Pancreas (tissue), 10 donors: Measurements from ENCODE around the gene REEP6. TPM values are rescaled to one million over a fixed set of nuclear protein-coding genes. Genes with fewer than 3 reads are reported as not detected.

Experiments used
- ATAC-seq, 4 donors: fragments of 200-7000 bp; cut with Tn5 transposase; one replicate each; pipeline versions ENCODE4 v1.8.0 to v1.9.1; 2020; ENCODE audit warnings: mild to moderate bottlenecking in 4 of 4, moderate library complexity in 4 of 4
- DNase-seq, 6 donors: peaks; one replicate each; pipeline ENCODE4 v3.0.0-alpha.2; 2020
- FAIRE-seq: peaks from 2 replicates; lab custom pipeline; 2012; peaks lifted over from hg19 to GRCh38; lab: Jason Lieb, UNC
- H3K27ac ChIP-seq, 4 donors: fragments of 200-600 bp; sonication (generic); 1 replicate in 3 of 4; 2 replicates in 1 of 4; pipeline versions ENCODE4 v1.5.0 to v1.8.0; 2020
- H3K27me3 ChIP-seq, 4 donors: fragments of 200-600 bp; one replicate each; pipeline ENCODE4 v1.8.0; 2021
- H3K36me3 ChIP-seq, 3 donors: fragments of 200-600 bp; sonication (generic) in 1 of 3; one replicate each; pipeline versions ENCODE4 v1.5.0 to v1.8.0; 2020 to 2021
- H3K4me1 ChIP-seq, 3 donors: fragments of 200-600 bp; one replicate each; pipeline ENCODE4 v1.8.0; 2021
- H3K4me3 ChIP-seq, 4 donors: fragments of 200-600 bp; sonication (generic) in 2 of 4; one replicate each; pipeline versions ENCODE4 v1.5.0 to v1.8.0; 2020 to 2021
- H3K9me3 ChIP-seq, 4 donors: fragments of 200-600 bp; one replicate each; pipeline ENCODE4 v1.8.0; 2021
- WGBS, 2 donors: extraction: QIAGEN DNeasy Blood & Tissue Kit; methylation state at CpG; one replicate each; pipeline ENCODE4 v1.1.7; 2013; 5-methylcytosine and 5-hydroxymethylcytosine counted together
- intact Hi-C, 3 donors: fragments of 100-400 bp; cut with DNase I; formaldehyde crosslinking; loops; one replicate each; pipeline versions ENCODE4 v1.11.1 to v1.14.2; 2022
- polyA plus RNA-seq, 2 donors: library from polyadenylated mRNA; stranded (reverse); fragments of 200-250 nt; gene quantifications; one replicate each; pipeline ENCODE4 v1.2.3, GENCODE V29; 2013
- total RNA-seq, 6 donors: library from RNA; stranded (reverse); fragmentation: NEBNext Ultra II Directional in 4 of 6; extraction: Animal tissue kit (Norgen Biotek cat#: 25700) in 4 of 6; gene quantifications; one replicate each; pipeline versions ENCODE4 v1.2.1 to v1.2.4, GENCODE V29; 2021 to 2023
- TF ChIP-seq, protein P1 (sequence below), 4 donors: fragments of 200-600 bp; sonication (generic) in 3 of 4; IDR thresholded peaks; one replicate each; pipeline versions ENCODE4 v1.5.0 to v1.8.0; 2021; ENCODE audit warnings: antibody characterized with exemption in 4 of 4
- donor health status: healthy with polysubstance abuse.
- donor health status: DM: no; HTN: no; CAD: no; lungs with moderate emphysema.
- donor health status: DM: no; HTN: no; CAD: no.
- donor health status: control.
- donor health status: control.
- donor health status: Bipolar disorder and iron deficiency.
- donor health status: DM: yes; HTN: yes; CAD: no.
- donor health status: DM: no; HTN: no; CAD: no.
- donor health status: DM: no; HTN: no; CAD: no.
- donor health status: DM: yes; HTN: yes; CAD: no.

REEP6 gene
- total and polyA plus RNA-seq, 8 donors, result 12.6 to 24.1 (median 16.9) TPM

DNA sequence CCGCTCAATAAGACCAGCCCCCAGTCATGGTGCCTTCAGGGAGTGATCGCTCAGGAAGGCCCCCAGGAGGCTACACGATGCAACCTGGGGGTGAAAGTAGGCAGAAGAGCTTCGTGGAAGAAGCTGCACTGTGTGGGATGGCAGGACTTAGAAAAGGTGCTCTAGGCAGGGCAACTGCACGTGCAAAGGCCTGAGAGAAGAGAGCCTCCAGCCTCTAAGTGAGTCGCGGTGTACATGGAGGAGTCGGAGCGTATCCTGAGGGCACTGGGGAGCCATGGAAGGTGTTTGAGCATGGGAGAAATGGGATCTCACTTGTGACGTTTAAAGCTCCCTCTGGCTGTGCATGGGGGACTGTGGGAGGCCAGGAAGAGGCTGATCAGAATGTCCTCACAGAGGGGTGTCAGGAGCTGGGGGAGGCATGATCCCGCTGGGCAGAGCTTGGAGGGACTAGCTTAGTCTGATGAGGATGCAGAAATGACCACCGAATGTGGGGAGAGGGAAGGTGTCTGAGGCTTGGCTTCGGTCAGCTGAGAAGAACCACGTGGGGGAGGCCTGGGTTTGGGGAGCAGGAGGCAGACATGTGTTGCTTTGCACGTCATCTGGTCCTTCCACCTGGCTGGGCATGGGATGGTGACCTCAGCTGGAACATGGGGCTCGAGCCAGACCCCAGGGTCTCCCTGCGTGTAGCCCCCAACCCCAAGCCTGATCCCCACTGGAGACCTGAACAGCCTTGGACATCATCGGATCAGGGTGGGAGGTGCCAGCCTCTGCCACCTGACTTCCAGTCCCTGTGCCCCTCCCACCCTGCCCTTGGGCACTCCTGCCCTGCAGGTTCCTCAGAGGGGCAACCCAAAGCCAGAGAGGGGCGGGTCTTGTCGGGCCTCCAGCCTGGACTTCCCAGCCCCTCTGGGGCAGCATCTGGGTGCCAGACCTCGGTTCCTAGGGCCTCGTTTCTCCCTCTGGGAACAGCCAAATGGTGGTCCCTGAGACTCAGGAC, 39.9 kb upstream of the REEP6 start:
- no peak overlapping the region for H3K27ac ChIP-seq
- ATAC-seq, result no peak
- TF ChIP-seq, protein P1, sequence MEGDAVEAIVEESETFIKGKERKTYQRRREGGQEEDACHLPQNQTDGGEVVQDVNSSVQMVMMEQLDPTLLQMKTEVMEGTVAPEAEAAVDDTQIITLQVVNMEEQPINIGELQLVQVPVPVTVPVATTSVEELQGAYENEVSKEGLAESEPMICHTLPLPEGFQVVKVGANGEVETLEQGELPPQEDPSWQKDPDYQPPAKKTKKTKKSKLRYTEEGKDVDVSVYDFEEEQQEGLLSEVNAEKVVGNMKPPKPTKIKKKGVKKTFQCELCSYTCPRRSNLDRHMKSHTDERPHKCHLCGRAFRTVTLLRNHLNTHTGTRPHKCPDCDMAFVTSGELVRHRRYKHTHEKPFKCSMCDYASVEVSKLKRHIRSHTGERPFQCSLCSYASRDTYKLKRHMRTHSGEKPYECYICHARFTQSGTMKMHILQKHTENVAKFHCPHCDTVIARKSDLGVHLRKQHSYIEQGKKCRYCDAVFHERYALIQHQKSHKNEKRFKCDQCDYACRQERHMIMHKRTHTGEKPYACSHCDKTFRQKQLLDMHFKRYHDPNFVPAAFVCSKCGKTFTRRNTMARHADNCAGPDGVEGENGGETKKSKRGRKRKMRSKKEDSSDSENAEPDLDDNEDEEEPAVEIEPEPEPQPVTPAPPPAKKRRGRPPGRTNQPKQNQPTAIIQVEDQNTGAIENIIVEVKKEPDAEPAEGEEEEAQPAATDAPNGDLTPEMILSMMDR (IDR thresholded peaks at IDR 0.05), result no peak
- no peak for FAIRE-seq
- H3K9me3 ChIP-seq, result no peaks in the 10 kb centered on the region
- H3K36me3 ChIP-seq, result no peaks in the 10 kb centered on the region
- intact Hi-C loops, result no loop called here
- H3K27me3 ChIP-seq, result peaks cover 0 to 17% (median 4%) of the 10 kb centered on the region in 4 donors
- no peak overlapping the region for H3K4me3 ChIP-seq
- H3K4me1 ChIP-seq, result peaks cover 0 to 16% (median 0%) of the 10 kb centered on the region in 3 donors
- no peak for DNase-seq
- 41 to 52% methylated on average over 22 of the region's 22 CpGs for WGBS, 2 donors

DNA sequence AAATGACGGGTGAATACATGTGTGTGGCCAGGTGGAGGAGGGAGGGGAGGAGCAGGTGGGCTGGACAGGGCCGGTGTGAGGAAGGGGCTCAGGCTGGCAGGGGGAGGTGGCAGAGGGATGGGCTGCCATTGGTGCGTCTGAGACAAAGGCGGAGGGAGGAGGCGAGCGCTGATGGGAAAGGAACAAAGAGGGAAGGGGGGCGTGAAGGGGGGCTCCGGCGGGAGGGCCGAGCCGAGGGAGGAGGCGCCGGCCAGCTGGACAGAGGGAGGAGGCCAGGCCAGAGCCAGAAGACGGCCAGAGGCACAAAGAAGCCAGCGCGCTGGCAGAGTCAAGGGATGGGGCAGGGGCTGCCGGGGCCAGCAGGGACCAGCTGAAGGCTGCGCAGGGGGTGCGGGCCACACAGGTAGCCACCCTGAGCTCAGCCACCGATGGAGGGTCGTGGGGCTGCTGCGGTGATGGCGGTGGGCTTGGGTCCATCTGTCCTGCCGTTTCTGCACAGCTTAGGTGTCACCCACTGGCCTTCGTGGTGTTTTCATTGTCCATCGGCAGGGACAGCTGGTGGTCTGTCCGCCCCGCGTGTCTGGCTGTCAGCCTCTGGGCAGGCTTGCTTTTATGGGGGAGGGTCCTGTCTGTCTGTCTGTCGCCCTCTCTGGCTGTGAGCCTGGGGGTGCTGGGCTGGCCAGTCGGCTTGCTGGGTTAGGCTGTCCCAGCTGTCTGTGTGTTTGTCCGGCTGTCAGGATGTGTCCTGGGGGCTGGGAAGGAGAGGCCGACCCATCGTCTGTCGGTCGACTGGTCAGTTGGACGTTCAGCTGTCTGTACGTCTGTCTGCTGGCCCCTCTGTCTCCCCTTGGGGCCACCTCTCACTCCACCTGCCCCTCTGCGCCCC, 38.8 kb upstream of the REEP6 start:
- Histone ChIP-seq H3K4me1 (peaks cover 0 to 9% (median 0%) of the 10 kb centered on the region in 3 donors), H3K36me3 (no peaks in the 10 kb centered on the region), H3K4me3 (no peak overlapping the region), H3K27ac (no peak overlapping the region), H3K9me3 (no peaks in the 10 kb centered on the region), H3K27me3 (peaks cover 0 to 15% (median 2%) of the 10 kb centered on the region in 4 donors)
- intact Hi-C loops, result no loop called here
- FAIRE-seq (no peak), ATAC-seq (no peak), DNase-seq (no peak)
- 19 to 20% methylated on average over 36 to 39 of the region's 39 CpGs for WGBS, 2 donors
- TF ChIP-seq, protein P1 (IDR thresholded peaks at IDR 0.05), result no peak

DNA sequence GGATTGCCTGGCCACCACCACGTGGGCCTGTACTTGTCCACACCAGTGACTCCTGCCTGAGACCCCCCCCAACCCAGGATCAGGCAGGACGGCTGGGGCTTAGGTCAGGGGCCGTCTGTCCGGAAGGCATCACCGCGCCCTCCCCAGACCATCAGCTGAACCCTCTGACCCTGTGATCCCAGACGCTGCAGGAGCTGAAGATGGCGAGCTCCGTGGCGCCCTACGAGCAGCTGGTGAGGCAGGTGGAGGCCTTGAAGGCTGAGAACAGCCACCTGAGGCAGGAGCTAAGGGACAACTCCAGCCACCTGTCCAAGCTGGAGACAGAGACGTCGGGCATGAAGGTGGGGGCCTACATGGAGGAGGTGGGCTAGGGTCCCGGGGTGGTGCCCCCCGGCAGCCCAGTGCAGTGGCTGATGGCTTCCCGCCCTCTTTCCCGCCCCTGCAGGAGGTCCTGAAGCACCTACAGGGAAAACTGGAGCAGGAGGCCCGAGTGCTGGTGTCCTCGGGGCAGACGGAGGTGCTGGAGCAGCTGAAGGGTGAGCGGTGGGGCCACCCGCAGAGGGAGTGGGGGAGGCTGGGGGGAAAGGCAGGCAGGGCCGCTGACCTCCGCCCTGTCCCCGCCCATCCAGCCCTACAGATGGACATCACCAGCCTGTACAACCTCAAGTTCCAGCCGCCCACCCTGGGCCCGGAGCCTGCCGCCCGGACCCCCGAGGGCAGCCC, 38.0 kb upstream of the REEP6 start:
- no peak for ATAC-seq
- intact Hi-C loops, result no loop called here
- peaks cover 0 to 9% (median 0%) of the 10 kb centered on the region in 3 donors for H3K4me1 ChIP-seq
- H3K4me3 ChIP-seq, result no peak overlapping the region
- WGBS, 2 donors, result 30 to 31% methylated on average over 28 to 30 of the region's 30 CpGs
- H3K9me3 ChIP-seq, result no peaks in the 10 kb centered on the region
- TF ChIP-seq, protein P1 (IDR thresholded peaks at IDR 0.05), result no peak
- H3K27ac ChIP-seq, result no peak overlapping the region
- H3K36me3 ChIP-seq, result no peaks in the 10 kb centered on the region
- H3K27me3 ChIP-seq, result peaks cover 0 to 15% (median 1%) of the 10 kb centered on the region in 4 donors
- no peak for FAIRE-seq
- DNase-seq, result peak in 1 of 6 donors; percentile 73

DNA sequence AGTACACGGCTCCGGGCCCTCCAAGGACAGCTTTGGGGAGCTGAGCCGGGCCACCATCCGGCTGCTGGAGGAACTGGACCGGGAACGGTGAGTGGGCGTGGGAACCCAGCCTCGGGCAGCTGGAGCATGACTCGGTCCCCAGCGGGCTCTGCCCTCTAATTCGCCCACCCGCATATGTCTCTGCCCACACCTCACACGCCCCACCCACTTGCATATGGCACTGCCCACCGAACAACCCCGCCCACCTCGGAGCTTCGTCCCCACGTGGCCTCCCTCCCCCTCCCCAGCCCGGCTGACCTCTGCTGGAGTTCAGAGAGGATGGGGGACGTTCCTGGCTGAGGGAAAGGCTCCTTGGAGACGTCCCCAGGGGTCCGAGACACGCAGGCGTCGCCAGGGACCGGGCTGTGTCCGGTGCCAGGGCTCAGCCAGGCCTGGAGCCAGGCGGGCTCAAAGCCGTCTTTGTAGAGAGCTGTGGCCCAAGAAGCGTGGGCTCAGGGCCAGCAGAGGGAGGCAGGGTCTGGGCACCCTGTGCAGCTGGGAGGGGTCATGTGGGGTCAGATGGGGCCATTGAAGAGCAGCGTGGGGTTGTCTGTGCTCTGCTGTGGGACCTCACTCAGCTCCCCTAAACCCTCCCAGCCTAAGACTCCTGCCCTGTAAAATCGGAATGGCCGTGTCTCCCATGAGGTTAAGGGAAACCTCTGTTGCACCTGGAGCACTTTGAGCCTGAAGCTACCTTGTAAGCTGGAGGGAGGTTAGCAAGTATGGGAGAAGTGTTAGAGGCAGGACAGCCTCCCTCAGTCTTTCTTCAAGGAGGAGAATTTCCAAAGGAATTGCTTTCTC, 37.2 kb upstream of the REEP6 start:
- TF ChIP-seq, protein P1 (IDR thresholded peaks at IDR 0.05), result no peak
- Histone ChIP-seq H3K4me3 (no peak overlapping the region), H3K4me1 (peaks cover 0 to 9% (median 0%) of the 10 kb centered on the region in 3 donors), H3K27ac (no peak overlapping the region), H3K36me3 (no peaks in the 10 kb centered on the region), H3K9me3 (no peaks in the 10 kb centered on the region), H3K27me3 (peaks cover 0 to 17% (median 1%) of the 10 kb centered on the region in 4 donors)
- DNase-seq (peak in 4 of 6 donors; percentile 24 to 82 (median 53)), FAIRE-seq (no peak), ATAC-seq (peak; percentile 8 to 43 (median 30))
- intact Hi-C loops, result no loop called here
- 8 to 9% methylated on average over 31 to 33 of the region's 33 CpGs for whole genome bisulfite sequencing, 2 donors
